ENCODE results near the gene PRMT2.

The PRMT2 gene

GRCh38 chr21:46650476-46651098, 15.1 kb downstream of the PRMT2 start:
- TF ChIP-seq CTCF (conservative IDR thresholded peaks at IDR 0.05; ENCODE audit: low read length), result no peak
- no peak overlapping the region for H3K4me3 ChIP-seq (ENCODE audit: low read length)
- no peak for DNase-seq (ENCODE audit: low read depth)

GRCh38 chr21:46651121-46651520, 15.6 kb downstream of the PRMT2 start:
- no peak for TF ChIP-seq CTCF (conservative IDR thresholded peaks at IDR 0.05; ENCODE audit: low read length)
- H3K4me3 ChIP-seq (ENCODE audit: low read length), result no peak overlapping the region
- no peak for DNase-seq (ENCODE audit: low read depth)

GRCh38 chr21:46655230-46655629, 19.8 kb downstream of the PRMT2 start:
- no peak for TF ChIP-seq CTCF (conservative IDR thresholded peaks at IDR 0.05; ENCODE audit: low read length)
- no peak overlapping the region for H3K4me3 ChIP-seq (ENCODE audit: low read length)
- DNase-seq (ENCODE audit: low read depth), result no peak

- TF ChIP-seq CTCF (conservative IDR thresholded peaks at IDR 0.05; ENCODE audit: low read length), result no peak
- no peak for DNase-seq (ENCODE audit: low read depth)
These were observed 21.3 kb downstream of the PRMT2 start for GRCh38 chr21:46656820-46657219.

GRCh38 chr21:46660505-46660904, 25.0 kb downstream of the PRMT2 start:
- TF ChIP-seq CTCF (conservative IDR thresholded peaks at IDR 0.05; ENCODE audit: low read length), result no peak
- H3K4me3 ChIP-seq (ENCODE audit: low read length), result no peak overlapping the region

More at GRCh38 chr21:46656820-46657219, 21.3 kb downstream of the PRMT2 start:
- H3K4me3 ChIP-seq (ENCODE audit: low read length), result no peak overlapping the region

GRCh38 chr21:46661211-46661625, 25.7 kb downstream of the PRMT2 start:
- peak; percentile 71 for TF ChIP-seq CTCF (conservative IDR thresholded peaks at IDR 0.05; ENCODE audit: low read length)
- peak overlapping the region; percentile 33 for H3K4me3 ChIP-seq (ENCODE audit: low read length)
- DNase-seq (ENCODE audit: low read depth), result peak; percentile 85

More at GRCh38 chr21:46660505-46660904, 25.0 kb downstream of the PRMT2 start:
- DNase-seq (ENCODE audit: low read depth), result no peak

GRCh38 chr21:46661642-46662366, 26.3 kb downstream of the PRMT2 start:
- TF ChIP-seq CTCF (conservative IDR thresholded peaks at IDR 0.05; ENCODE audit: low read length), result no peak

More at GRCh38 chr21:46661642-46662366, 26.3 kb downstream of the PRMT2 start:
- H3K4me3 ChIP-seq (ENCODE audit: low read length), result peak overlapping the region; percentile 33
- no peak for DNase-seq (ENCODE audit: low read depth)

Data from AG10803 (cell line).